ENCODE measurements around the gene CD14. TPM values are rescaled to one million over a fixed set of nuclear protein-coding genes. Genes with fewer than 3 reads are reported as not detected.
"Not testable (repeated sequence)": the region's sequence is repeated elsewhere in the genome, so short reads cannot be mapped to it uniquely, and the experiment has no call there.

The CD14 gene
- total RNA-seq, 1 experiment from 2014 or later = not detected

DNA sequence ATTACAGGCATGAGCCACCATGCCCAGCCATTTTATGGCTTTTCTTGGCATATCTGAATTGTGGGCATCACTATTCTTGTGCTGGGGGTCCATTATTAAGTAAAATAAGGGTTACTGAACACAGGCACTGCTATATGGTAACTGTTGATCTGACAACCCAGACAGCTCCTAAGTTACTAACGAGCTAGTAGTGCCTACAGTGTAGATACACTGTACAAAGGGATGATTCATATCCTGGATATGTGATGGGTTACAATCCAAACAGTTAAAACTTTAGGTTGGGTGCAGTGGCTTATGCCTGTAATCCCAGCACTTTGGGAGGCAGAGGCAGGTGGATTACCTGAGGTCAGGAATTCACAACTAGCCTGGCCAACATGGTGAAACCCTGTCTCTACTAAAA lies 4.3 kb downstream of the CD14 start:
- no peak for DNase-seq

DNA sequence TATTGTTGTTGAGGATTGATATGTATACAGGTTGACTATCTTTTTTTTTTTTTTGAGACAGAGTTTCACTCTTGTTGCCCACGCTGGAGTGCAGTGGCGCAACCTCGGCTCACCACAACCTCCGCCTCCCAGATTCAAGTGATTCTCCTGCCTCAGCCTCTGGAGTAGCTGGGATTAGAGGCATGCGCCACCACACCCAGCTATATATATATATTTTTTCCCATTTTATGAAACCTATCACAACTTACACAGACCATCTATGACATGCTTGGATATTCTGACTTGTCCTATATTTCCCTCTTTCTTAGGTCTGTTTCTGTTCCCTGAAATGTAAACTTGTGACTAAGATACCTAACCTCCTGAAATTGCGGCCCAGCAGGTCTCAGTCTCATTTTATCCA lies 5.0 kb downstream of the CD14 start:
- H4K20me1 ChIP-seq (ENCODE audit: low read length) = no peaks in the 10 kb centered on the region
- H3K27me3 ChIP-seq (ENCODE audit: low read length) = no peaks in the 10 kb centered on the region
- no TSS peak for BruUV-seq (replicated peaks)
- H3K9ac ChIP-seq (ENCODE audit: low read length) = no peak overlapping the region
- H3K36me3 ChIP-seq (ENCODE audit: low read depth, low read length) = no peaks in the 10 kb centered on the region; the same call in 1 of the 2 replicates
- no peak overlapping the region for H3K4me2 ChIP-seq (ENCODE audit: low read length)
- peaks cover 4% of the 10 kb centered on the region; the same call in 1 of the 2 replicates for H3K9me3 ChIP-seq (ENCODE audit: low read length)
- no peak overlapping the region for H3K4me3 ChIP-seq (ENCODE audit: low read length)
- H3K27ac ChIP-seq (ENCODE audit: low read length) = no peak overlapping the region
- CTCF ChIA-PET = no interaction called here
- intact Hi-C loops (cut with micrococcal nuclease) = no loop called here
- H3K4me1 ChIP-seq (ENCODE audit: insufficient read depth, low read length) = no peaks in the 10 kb centered on the region
- no peaks in the 10 kb centered on the region for H3F3A ChIP-seq (ENCODE audit: low read length, unreplicated experiment)
- no peaks in the 10 kb centered on the region for H3K9me2 ChIP-seq (replicated peaks; ENCODE audit: low read length)
- TF ChIP-seq, protein P1, sequence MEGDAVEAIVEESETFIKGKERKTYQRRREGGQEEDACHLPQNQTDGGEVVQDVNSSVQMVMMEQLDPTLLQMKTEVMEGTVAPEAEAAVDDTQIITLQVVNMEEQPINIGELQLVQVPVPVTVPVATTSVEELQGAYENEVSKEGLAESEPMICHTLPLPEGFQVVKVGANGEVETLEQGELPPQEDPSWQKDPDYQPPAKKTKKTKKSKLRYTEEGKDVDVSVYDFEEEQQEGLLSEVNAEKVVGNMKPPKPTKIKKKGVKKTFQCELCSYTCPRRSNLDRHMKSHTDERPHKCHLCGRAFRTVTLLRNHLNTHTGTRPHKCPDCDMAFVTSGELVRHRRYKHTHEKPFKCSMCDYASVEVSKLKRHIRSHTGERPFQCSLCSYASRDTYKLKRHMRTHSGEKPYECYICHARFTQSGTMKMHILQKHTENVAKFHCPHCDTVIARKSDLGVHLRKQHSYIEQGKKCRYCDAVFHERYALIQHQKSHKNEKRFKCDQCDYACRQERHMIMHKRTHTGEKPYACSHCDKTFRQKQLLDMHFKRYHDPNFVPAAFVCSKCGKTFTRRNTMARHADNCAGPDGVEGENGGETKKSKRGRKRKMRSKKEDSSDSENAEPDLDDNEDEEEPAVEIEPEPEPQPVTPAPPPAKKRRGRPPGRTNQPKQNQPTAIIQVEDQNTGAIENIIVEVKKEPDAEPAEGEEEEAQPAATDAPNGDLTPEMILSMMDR (conservative IDR thresholded peaks at IDR 0.05; ENCODE audit: low read depth, low read length) = no peak
- TF ChIP-seq EZH2 (IDR thresholded peaks at IDR 0.05; ENCODE audit: low read length, unreplicated experiment) = no peak
- no peak for TF ChIP-seq EZH2phosphoT487 (IDR thresholded peaks at IDR 0.05; ENCODE audit: borderline replicate concordance, low read length)
- no peak for ATAC-seq
- DNase-seq = no peak
- POLR2A ChIA-PET (ENCODE audit: unreplicated experiment) = no interaction called here
- H3K79me2 ChIP-seq (ENCODE audit: low read length) = no peaks in the 10 kb centered on the region
- H2AFZ ChIP-seq (ENCODE audit: low read length) = no peak overlapping the region

More for the DNA sequence above, 4.3 kb downstream of the CD14 start:
- ChIA-PET POLR2A (ENCODE audit: unreplicated experiment) (no interaction called here), CTCF (no interaction called here)
- Histone ChIP-seq H3K79me2 (ENCODE audit: low read length) (no peaks in the 10 kb centered on the region), H3K9ac (ENCODE audit: low read length) (no peak overlapping the region), H2AFZ (ENCODE audit: low read length) (no peak overlapping the region), H3K9me2 (replicated peaks; ENCODE audit: low read length) (no peaks in the 10 kb centered on the region), H3K4me1 (ENCODE audit: insufficient read depth, low read length) (no peaks in the 10 kb centered on the region), H3K9me3 (ENCODE audit: low read length) (peaks cover 4% of the 10 kb centered on the region; the same call in 1 of the 2 replicates), H3K36me3 (ENCODE audit: low read depth, low read length) (no peaks in the 10 kb centered on the region; the same call in 1 of the 2 replicates), H3F3A (ENCODE audit: low read length, unreplicated experiment) (no peaks in the 10 kb centered on the region), H4K20me1 (ENCODE audit: low read length) (no peaks in the 10 kb centered on the region), H3K4me2 (ENCODE audit: low read length) (no peak overlapping the region), H3K27ac (ENCODE audit: low read length) (no peak overlapping the region), H3K27me3 (ENCODE audit: low read length) (no peaks in the 10 kb centered on the region), H3K4me3 (ENCODE audit: low read length) (no peak overlapping the region)
- intact Hi-C loops (cut with micrococcal nuclease) = no loop called here
- ATAC-seq = no peak
- no TSS peak for BruUV-seq (replicated peaks)
- TF ChIP-seq EZH2phosphoT487 (IDR thresholded peaks at IDR 0.05; ENCODE audit: borderline replicate concordance, low read length) (no peak), EZH2 (IDR thresholded peaks at IDR 0.05; ENCODE audit: low read length, unreplicated experiment) (no peak)
- TF ChIP-seq, protein P1 (conservative IDR thresholded peaks at IDR 0.05; ENCODE audit: low read depth, low read length) = no peak

DNA sequence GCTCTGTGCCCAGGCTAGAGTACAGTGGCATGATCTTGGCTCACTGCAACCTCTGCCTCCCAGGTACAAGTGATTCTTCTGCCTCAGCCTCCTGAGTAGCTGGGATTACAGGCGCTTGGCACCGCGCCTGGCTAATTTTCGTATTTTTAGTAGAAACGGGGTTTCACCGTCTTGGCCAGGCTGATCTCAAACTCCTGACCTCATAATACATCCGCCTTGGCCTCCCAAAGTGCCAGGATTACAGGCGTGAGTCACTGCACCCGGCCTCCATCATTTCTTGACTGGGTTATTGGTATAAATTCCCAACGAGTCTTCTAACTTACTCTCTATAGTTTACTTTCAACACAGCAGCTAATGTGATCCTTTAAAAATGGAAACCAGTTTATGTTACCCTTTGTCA lies 8.1 kb downstream of the CD14 start:
- POLR2A ChIA-PET (ENCODE audit: unreplicated experiment); H3K27me3 ChIP-seq (ENCODE audit: low read length); H3K27ac ChIP-seq (ENCODE audit: low read length); H3K9me2 ChIP-seq (replicated peaks; ENCODE audit: low read length); H2AFZ ChIP-seq (ENCODE audit: low read length); CTCF ChIA-PET; H3K4me2 ChIP-seq (ENCODE audit: low read length); H4K20me1 ChIP-seq (ENCODE audit: low read length); H3K9me3 ChIP-seq (ENCODE audit: low read length); H3K4me1 ChIP-seq (ENCODE audit: insufficient read depth, low read length); H3F3A ChIP-seq (ENCODE audit: low read length, unreplicated experiment); DNase-seq; BruUV-seq (replicated peaks); H3K9ac ChIP-seq (ENCODE audit: low read length); H3K36me3 ChIP-seq (ENCODE audit: low read depth, low read length); ATAC-seq; H3K79me2 ChIP-seq (ENCODE audit: low read length); H3K4me3 ChIP-seq (ENCODE audit: low read length); intact Hi-C loops (cut with micrococcal nuclease): not testable (repeated sequence)

DNA sequence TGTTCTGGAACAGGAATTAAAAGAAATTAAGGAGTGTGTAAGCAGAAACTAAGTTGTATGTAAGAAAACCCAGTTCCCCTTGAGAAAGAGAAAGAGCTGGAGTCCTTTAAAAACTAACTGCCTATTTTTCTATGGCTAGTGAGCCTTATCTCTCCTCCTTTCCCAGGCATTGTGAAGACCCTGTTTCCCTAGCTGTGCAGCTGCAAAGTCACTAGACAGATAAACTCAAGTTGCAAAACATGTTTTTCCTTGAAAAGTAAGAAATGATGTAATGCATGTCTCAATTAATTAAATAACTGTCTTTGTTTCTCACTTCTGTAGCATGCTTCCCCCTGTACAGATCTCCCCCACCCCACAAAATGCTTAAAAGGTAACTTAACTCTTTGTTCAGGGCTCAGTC lies 9.9 kb downstream of the CD14 start:
- H3K9ac ChIP-seq (ENCODE audit: low read length); H3K27me3 ChIP-seq (ENCODE audit: low read length); H3K9me3 ChIP-seq (ENCODE audit: low read length); H3K79me2 ChIP-seq (ENCODE audit: low read length); H3K36me3 ChIP-seq (ENCODE audit: low read depth, low read length); H3K9me2 ChIP-seq (replicated peaks; ENCODE audit: low read length); H3F3A ChIP-seq (ENCODE audit: low read length, unreplicated experiment); H3K4me1 ChIP-seq (ENCODE audit: insufficient read depth, low read length); H3K4me3 ChIP-seq (ENCODE audit: low read length); CTCF ChIA-PET; H3K27ac ChIP-seq (ENCODE audit: low read length); H2AFZ ChIP-seq (ENCODE audit: low read length); POLR2A ChIA-PET (ENCODE audit: unreplicated experiment); H4K20me1 ChIP-seq (ENCODE audit: low read length); ATAC-seq; intact Hi-C loops (cut with micrococcal nuclease); DNase-seq; H3K4me2 ChIP-seq (ENCODE audit: low read length); BruUV-seq (replicated peaks): not testable (repeated sequence)
